Ureter (tissue), 1 donor: Measurements from ENCODE around the gene MAML1. TPM values are rescaled to one million over a fixed set of nuclear protein-coding genes. Genes with fewer than 3 reads are reported as not detected.
"Not testable (repeated sequence)": the region's sequence is repeated elsewhere in the genome, so short reads cannot be mapped to it uniquely, and the experiment has no call there.

Experiments
- DNase-seq: peaks from one replicate; pipeline ENCODE4 v3.0.0-alpha.2; 2020; ENCODE audit warnings: low spot score
- total RNA-seq: library from RNA; stranded (reverse); gene quantifications from one replicate; pipeline ENCODE4 v1.2.4, GENCODE V29; 2023
- donor health status: DM: yes; HTN: yes; CAD: no.

MAML1 gene
- total RNA-seq, 1 donor from 2014 or later, result 37.7 TPM

- no peak for DNase-seq
These were observed 2.0 kb downstream of the MAML1 start for GRCh38 chr5:179734536-179735164.

- DNase-seq, result no peak
These were observed 6.1 kb downstream of the MAML1 start for GRCh38 chr5:179738742-179739141.

- not testable (repeated sequence) for DNase-seq
These were observed 11.5 kb downstream of the MAML1 start for GRCh38 chr5:179744106-179744505.

- DNase-seq, result no peak
These were observed 14.2 kb downstream of the MAML1 start for GRCh38 chr5:179746872-179747271.

- no peak for DNase-seq
These were observed 15.2 kb downstream of the MAML1 start for GRCh38 chr5:179747811-179748210.

- no peak for DNase-seq
These were observed 17.4 kb downstream of the MAML1 start for GRCh38 chr5:179749857-179750508.

- DNase-seq, result no peak
These were observed 21.3 kb downstream of the MAML1 start for GRCh38 chr5:179753971-179754370.

GRCh38 chr5:179755022-179755421, 22.4 kb downstream of the MAML1 start:
- DNase-seq, result no peak

- no peak for DNase-seq
These were observed 26.3 kb downstream of the MAML1 start for GRCh38 chr5:179758955-179759354.

GRCh38 chr5:179759581-179760551, 27.2 kb downstream of the MAML1 start:
- DNase-seq, result no peak

- no peak for DNase-seq
These were observed 29.6 kb downstream of the MAML1 start for GRCh38 chr5:179762079-179762780.

- no peak for DNase-seq
These were observed 30.2 kb downstream of the MAML1 start for GRCh38 chr5:179762781-179763176.

GRCh38 chr5:179763215-179763945, 30.8 kb downstream of the MAML1 start:
- DNase-seq, result peak; percentile 67

- DNase-seq, result no peak
These were observed 31.4 kb downstream of the MAML1 start for GRCh38 chr5:179764056-179764455.

GRCh38 chr5:179765400-179765799, 32.8 kb downstream of the MAML1 start:
- no peak for DNase-seq

GRCh38 chr5:179766021-179766725, 33.6 kb downstream of the MAML1 start:
- DNase-seq, result no peak

GRCh38 chr5:179766726-179767455, 34.3 kb downstream of the MAML1 start:
- DNase-seq, result no peak

GRCh38 chr5:179767496-179768100, 35.0 kb downstream of the MAML1 start:
- no peak for DNase-seq

- DNase-seq, result no peak
These were observed 35.9 kb downstream of the MAML1 start for GRCh38 chr5:179768326-179769085.
